GM10266 (cell line): ENCODE measurements around the gene PODN.

Source experiments
- DNase-seq: peaks from one replicate; pipeline ENCODE4 v3.0.0; 2012; ENCODE audit errors: extremely low spot score
- TF ChIP-seq, protein P1 (sequence below): IDR thresholded peaks from 2 replicates; pipeline ENCODE4 v1.5.1; 2012; ENCODE audit warnings: mild to moderate bottlenecking, low read depth; ENCODE audit not compliant: control insufficient read depth, insufficient read depth; ENCODE audit errors: missing control alignments

PODN gene

DNA sequence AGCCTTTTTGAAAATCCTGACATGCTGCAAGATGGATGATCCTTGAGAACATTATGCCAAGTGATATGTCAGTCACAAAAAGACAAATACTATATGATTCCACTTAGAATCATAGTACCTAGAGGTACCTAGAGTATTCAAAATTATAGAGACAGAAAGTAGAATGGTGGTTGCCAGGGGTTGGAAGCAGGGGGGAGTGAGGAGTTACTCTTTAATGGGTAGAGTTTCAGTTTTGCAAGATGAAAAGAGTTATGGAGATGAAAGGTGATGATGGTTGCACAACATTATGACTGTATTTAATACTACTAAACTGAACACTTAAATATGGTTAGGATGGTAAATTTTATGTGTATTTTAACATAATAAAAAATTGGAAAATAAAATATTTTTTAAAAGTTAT lies 37.9 kb upstream of the PODN start:
- no peak for DNase-seq
- TF ChIP-seq, protein P1, sequence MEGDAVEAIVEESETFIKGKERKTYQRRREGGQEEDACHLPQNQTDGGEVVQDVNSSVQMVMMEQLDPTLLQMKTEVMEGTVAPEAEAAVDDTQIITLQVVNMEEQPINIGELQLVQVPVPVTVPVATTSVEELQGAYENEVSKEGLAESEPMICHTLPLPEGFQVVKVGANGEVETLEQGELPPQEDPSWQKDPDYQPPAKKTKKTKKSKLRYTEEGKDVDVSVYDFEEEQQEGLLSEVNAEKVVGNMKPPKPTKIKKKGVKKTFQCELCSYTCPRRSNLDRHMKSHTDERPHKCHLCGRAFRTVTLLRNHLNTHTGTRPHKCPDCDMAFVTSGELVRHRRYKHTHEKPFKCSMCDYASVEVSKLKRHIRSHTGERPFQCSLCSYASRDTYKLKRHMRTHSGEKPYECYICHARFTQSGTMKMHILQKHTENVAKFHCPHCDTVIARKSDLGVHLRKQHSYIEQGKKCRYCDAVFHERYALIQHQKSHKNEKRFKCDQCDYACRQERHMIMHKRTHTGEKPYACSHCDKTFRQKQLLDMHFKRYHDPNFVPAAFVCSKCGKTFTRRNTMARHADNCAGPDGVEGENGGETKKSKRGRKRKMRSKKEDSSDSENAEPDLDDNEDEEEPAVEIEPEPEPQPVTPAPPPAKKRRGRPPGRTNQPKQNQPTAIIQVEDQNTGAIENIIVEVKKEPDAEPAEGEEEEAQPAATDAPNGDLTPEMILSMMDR = no peak

DNA sequence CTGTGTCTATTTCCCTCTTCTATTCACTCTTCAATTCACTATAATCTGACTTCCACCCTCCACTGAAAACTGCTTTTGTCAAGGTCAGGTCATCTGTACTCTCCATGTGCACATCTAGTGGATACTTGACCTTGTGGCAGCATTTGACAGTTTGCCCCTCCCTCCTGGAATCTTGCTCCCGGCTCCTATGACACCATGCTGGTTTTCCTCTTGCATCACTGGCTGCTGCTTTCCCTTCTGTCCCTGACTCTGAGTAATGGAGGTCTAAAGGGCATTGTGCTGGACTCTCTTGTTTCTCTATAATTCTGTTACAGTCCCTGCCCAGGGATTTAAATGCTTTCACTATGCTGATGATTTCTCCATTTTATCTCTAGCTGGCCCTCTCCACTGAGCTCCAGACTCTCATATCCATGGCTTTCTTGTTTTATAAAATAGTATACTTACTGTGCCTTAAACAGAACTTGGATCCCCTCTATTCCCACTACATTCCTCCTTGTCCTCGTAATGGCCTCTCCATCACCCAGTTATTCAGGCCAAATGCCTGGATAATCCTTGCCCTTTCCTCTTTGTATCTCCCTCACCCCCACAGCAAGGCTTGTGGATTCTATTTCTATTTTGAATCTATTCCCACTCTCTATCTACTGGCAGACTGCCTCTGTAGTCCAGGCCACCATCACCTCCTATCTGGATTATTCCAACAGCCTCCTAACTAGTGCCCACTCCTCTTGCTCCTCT lies 36.8 kb upstream of the PODN start:
- TF ChIP-seq, protein P1 = no peak
- DNase-seq = no peak

DNA sequence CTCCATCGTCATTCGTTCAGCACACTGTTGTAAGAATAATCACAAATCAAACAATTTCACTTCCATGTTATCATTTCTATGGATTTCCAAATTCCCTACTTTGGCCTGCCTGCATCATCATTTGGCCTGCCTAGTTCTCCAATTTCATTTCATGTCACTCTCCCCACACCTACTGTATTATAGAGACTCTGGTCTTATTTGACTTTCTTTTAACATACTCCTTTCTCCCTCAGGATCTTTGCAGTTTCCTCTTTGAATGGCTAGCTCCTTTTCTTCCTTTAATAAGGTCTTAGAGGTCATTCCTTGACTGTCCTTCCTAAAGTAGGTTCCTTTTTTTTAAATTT lies 36.3 kb upstream of the PODN start:
- TF ChIP-seq, protein P1 = no peak
- no peak for DNase-seq

DNA sequence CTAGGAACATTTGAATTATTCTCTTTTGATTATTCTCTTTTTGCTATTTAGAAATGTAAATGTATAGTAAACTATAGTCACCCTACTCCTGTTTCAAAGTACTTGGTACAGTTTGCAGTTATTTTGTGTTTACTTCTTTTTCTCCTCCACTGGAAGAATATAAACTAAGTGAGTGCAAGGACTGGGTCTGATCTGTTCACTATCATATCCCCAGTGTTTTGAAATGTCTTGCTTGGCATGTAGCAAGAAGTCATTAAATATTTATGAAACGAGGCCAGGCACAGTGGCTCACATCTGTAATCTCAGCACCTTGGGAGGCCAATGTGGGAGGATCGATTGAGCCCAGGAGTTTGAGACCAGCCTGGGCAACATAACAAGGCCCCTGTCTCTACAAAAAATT lies 35.8 kb upstream of the PODN start:
- DNase-seq = no peak
- TF ChIP-seq, protein P1 = no peak

DNA sequence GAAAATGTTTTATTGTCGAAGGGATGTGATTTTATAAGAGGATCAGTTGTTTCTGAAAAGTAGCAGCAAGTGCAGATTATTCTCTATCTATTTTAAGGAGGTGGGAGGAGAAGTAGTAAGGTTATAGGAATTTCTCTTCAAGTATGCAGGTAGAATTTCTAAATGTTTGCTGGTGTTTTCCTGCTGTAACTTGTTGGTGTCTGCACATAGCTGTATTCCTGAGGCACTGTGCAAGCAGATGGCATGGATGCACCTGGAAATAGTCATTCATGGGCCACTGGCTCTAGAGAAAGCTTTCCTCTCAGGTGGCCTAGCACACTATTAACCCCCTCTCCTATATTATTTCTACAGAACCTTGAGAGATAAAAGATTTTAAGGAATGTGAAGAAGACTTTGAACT lies 30.3 kb upstream of the PODN start:
- TF ChIP-seq, protein P1 = no peak
- no peak for DNase-seq

DNA sequence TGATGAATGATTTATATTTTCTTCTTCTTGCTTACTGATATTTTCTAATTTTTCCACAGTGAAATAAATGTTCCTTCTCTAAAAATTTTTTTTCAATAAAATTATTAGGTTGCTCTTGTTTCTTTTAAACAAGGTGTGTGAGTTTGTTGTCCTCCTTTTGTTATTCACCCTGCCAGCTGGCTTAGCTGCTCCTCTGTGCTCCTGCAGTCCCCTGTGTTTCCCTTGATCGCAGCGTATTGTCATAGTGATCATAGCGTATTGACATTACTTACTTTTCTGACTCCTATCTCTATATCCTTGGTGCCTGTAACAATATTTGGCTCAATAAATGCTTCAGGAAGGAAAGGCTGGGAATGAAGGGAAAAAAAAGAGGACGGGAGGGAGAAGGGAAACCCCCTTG lies 24.9 kb upstream of the PODN start:
- no peak for DNase-seq
- TF ChIP-seq, protein P1 = no peak

DNA sequence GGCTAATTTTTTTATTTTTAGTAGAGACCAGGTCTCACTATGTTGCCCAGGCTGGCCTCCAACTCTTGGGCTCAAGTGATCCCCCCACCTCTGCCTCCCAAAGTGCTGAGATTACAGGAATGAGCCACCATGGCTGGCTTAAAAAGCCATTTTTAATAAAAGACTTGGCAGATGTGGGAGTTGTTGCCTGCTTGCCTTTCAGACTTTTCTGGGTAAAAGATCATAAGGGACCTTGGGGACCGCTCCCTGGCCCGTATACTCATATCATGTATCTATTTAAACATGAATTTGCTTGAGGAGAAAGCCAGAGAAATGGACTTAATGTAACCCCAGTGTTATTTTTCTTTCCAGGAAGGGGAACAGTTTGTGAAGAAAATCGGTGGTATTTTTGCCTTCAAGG lies 23.4 kb upstream of the PODN start:
- no peak for DNase-seq
- TF ChIP-seq, protein P1 = no peak
